ENCODE results near the gene MUC16. TPM values are rescaled to one million over a fixed set of nuclear protein-coding genes. Genes with fewer than 3 reads are reported as not detected.

MUC16 gene
- total RNA-seq, 2 experiments from 2014 or later: under 0.01 TPM; not detected in 1

DNA sequence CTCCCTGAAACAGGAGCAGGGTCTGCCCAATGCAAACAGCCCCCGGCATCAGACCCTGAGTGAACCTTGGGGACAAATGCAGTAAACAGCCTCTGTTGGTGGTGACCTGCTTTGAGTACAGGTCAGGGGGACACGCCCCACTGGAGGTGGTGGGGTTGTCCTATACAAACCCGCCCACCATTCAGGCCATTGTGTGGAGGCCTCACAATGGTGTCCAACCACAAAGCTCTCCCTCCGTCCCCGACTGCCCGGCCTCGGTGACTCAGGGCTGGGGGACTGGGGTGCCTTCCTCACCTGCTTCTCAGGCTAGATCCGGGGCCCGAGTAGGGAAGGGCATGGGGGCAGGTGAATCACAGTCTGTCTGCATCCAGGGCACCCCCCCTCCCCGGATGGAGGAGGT lies 1.5 kb downstream of the MUC16 start:
- intact Hi-C loops (cut with micrococcal nuclease; ENCODE audit: unreplicated experiment): no loop called here
- H3K9me2 ChIP-seq (ENCODE audit: insufficient read depth, low read length): no peaks in the 10 kb centered on the region
- no peaks in the 10 kb centered on the region for H3K36me3 ChIP-seq (ENCODE audit: insufficient read depth, low read length)
- ChIA-PET POLR2A (no interaction called here), CTCF (ENCODE audit: unreplicated experiment) (no interaction called here)
- DNase-seq (ENCODE audit: low spot score): no peak
- H4K20me1 ChIP-seq (ENCODE audit: insufficient read depth, low read length): no peaks in the 10 kb centered on the region
- no peaks in the 10 kb centered on the region for H3K4me1 ChIP-seq (ENCODE audit: insufficient read depth, low read length, poor library complexity, severe bottlenecking)
- TF ChIP-seq CTCF (conservative IDR thresholded peaks at IDR 0.05; ENCODE audit: low read length) (no peak), EZH2phosphoT487 (IDR thresholded peaks at IDR 0.05; ENCODE audit: borderline replicate concordance, low read depth, low read length) (no peak)
- no peaks in the 10 kb centered on the region for H3K9me3 ChIP-seq (ENCODE audit: low read length)
- no peak overlapping the region for H3K27ac ChIP-seq (ENCODE audit: low read depth, low read length, poor library complexity, severe bottlenecking)
- no peak overlapping the region for H2AFZ ChIP-seq (ENCODE audit: low read length)
- H3K4me2 ChIP-seq (ENCODE audit: low read length): no peak overlapping the region
- no peaks in the 10 kb centered on the region for H3K79me2 ChIP-seq (ENCODE audit: insufficient read depth, low read depth, low read length)
- BruUV-seq (replicated peaks): no TSS peak
- no peak overlapping the region for H3K4me3 ChIP-seq (ENCODE audit: low read depth, low read length, poor library complexity, severe bottlenecking)

- TF ChIP-seq CTCF (conservative IDR thresholded peaks at IDR 0.05; ENCODE audit: low read length) (no peak), EZH2phosphoT487 (IDR thresholded peaks at IDR 0.05; ENCODE audit: borderline replicate concordance, low read depth, low read length) (no peak)
- ChIA-PET CTCF (ENCODE audit: unreplicated experiment) (no interaction called here), POLR2A (no interaction called here)
- Histone ChIP-seq H2AFZ (ENCODE audit: low read length) (no peak overlapping the region), H3K27ac (ENCODE audit: low read depth, low read length, poor library complexity, severe bottlenecking) (no peak overlapping the region), H3K4me3 (ENCODE audit: low read depth, low read length, poor library complexity, severe bottlenecking) (no peak overlapping the region), H3K4me2 (ENCODE audit: low read length) (no peak overlapping the region), H3K9me3 (ENCODE audit: low read length) (no peaks in the 10 kb centered on the region), H3K79me2 (ENCODE audit: insufficient read depth, low read depth, low read length) (no peaks in the 10 kb centered on the region), H3K36me3 (ENCODE audit: insufficient read depth, low read length) (no peaks in the 10 kb centered on the region), H3K4me1 (ENCODE audit: insufficient read depth, low read length, poor library complexity, severe bottlenecking) (no peaks in the 10 kb centered on the region), H4K20me1 (ENCODE audit: insufficient read depth, low read length) (no peaks in the 10 kb centered on the region), H3K9me2 (ENCODE audit: insufficient read depth, low read length) (no peaks in the 10 kb centered on the region)
- DNase-seq (ENCODE audit: low spot score): no peak
- intact Hi-C loops (cut with micrococcal nuclease; ENCODE audit: unreplicated experiment): no loop called here
- BruUV-seq (replicated peaks): no TSS peak
These were observed 9.3 kb downstream of the MUC16 start for GRCh38 chr19:9000933-9001332.

GRCh38 chr19:8988204-8988603 lies 22.0 kb downstream of the MUC16 start:
- no peak for TF ChIP-seq EZH2phosphoT487 (IDR thresholded peaks at IDR 0.05; ENCODE audit: borderline replicate concordance, low read depth, low read length)
- TF ChIP-seq CTCF (conservative IDR thresholded peaks at IDR 0.05; ENCODE audit: low read length): peak; percentile 58
- H4K20me1 ChIP-seq (ENCODE audit: insufficient read depth, low read length): no peaks in the 10 kb centered on the region
- peak; percentile 13 for DNase-seq (ENCODE audit: low spot score)
- POLR2A ChIA-PET: no interaction called here
- no peaks in the 10 kb centered on the region for H3K9me2 ChIP-seq (ENCODE audit: insufficient read depth, low read length)
- H3K4me1 ChIP-seq (ENCODE audit: insufficient read depth, low read length, poor library complexity, severe bottlenecking): no peaks in the 10 kb centered on the region
- no peaks in the 10 kb centered on the region for H3K9me3 ChIP-seq (ENCODE audit: low read length)
- intact Hi-C loops (cut with micrococcal nuclease; ENCODE audit: unreplicated experiment): no loop called here
- no peaks in the 10 kb centered on the region for H3K79me2 ChIP-seq (ENCODE audit: insufficient read depth, low read depth, low read length)
- H3K36me3 ChIP-seq (ENCODE audit: insufficient read depth, low read length): no peaks in the 10 kb centered on the region
- no peak overlapping the region for H3K4me2 ChIP-seq (ENCODE audit: low read length)
- H3K27ac ChIP-seq (ENCODE audit: low read depth, low read length, poor library complexity, severe bottlenecking): no peak overlapping the region
- BruUV-seq (replicated peaks): no TSS peak
- no peak overlapping the region for H3K4me3 ChIP-seq (ENCODE audit: low read depth, low read length, poor library complexity, severe bottlenecking)
- no peak overlapping the region for H2AFZ ChIP-seq (ENCODE audit: low read length)
- CTCF ChIA-PET (ENCODE audit: unreplicated experiment): no interaction called here

Measured in OCI-LY7 (cell line).